Liver (tissue), 3 donors: ENCODE data around the gene SPATA46.

Source experiments
- CTCF ChIP-seq: fragments of 150-350 bp; IDR thresholded peaks from 2 replicates; pipeline ENCODE4 v1.5.1; 2017; ENCODE audit warnings: improper control_type of control experiment, low read depth, low read length; ENCODE audit not compliant: missing input control
- GABPA ChIP-seq, 2 donors: IDR thresholded peaks in 1 of 2; conservative IDR thresholded peaks in 1 of 2; 2 replicates each; pipeline ENCODE4 v1.6.1; 2016; ENCODE audit warnings: antibody characterized with exemption in 2 of 2, mild to moderate bottlenecking in 1 of 2, moderate library complexity in 1 of 2
- JUND ChIP-seq, 2 donors: IDR thresholded peaks; 2 replicates each; pipeline ENCODE4 v1.6.1; 2016; ENCODE audit warnings: antibody characterized with exemption in 2 of 2
- RAD21 ChIP-seq, 2 donors: IDR thresholded peaks; 2 replicates each; pipeline ENCODE4 v1.6.1; 2016; ENCODE audit warnings: antibody characterized with exemption in 2 of 2, mild to moderate bottlenecking in 2 of 2
- RXRA ChIP-seq, 2 donors: IDR thresholded peaks; 2 replicates each; pipeline ENCODE4 v1.6.1; 2017 to 2018; ENCODE audit warnings: antibody characterized with exemption in 2 of 2, mild to moderate bottlenecking in 1 of 2
- SP1 ChIP-seq: IDR thresholded peaks from 2 replicates; pipeline ENCODE4 v1.6.1; 2018; ENCODE audit warnings: antibody characterized with exemption, mild to moderate bottlenecking
- TAF1 ChIP-seq: conservative IDR thresholded peaks from 2 replicates; pipeline ENCODE4 v1.6.1; 2016; ENCODE audit warnings: antibody characterized with exemption, mild to moderate bottlenecking
- YY1 ChIP-seq: IDR thresholded peaks from 2 replicates; pipeline ENCODE4 v1.6.1; 2016; ENCODE audit warnings: antibody characterized with exemption, mild to moderate bottlenecking
- ZBTB33 ChIP-seq: IDR thresholded peaks from 2 replicates; pipeline ENCODE4 v1.6.1; 2016; ENCODE audit warnings: antibody characterized with exemption
- TF ChIP-seq, protein P1 (sequence below): IDR thresholded peaks from 2 replicates; pipeline ENCODE4 v1.6.1; 2016; ENCODE audit warnings: antibody characterized with exemption
- TF ChIP-seq, protein P2 (sequence below): IDR thresholded peaks from 2 replicates; pipeline ENCODE4 v1.6.1; 2016; ENCODE audit warnings: antibody characterized with exemption
- TF ChIP-seq, protein P3 (sequence below): IDR thresholded peaks from 2 replicates; pipeline ENCODE4 v1.6.1; 2016; ENCODE audit warnings: antibody characterized with exemption, mild to moderate bottlenecking
- donor health status: healthy.
- donor health status: healthy.

DNA sequence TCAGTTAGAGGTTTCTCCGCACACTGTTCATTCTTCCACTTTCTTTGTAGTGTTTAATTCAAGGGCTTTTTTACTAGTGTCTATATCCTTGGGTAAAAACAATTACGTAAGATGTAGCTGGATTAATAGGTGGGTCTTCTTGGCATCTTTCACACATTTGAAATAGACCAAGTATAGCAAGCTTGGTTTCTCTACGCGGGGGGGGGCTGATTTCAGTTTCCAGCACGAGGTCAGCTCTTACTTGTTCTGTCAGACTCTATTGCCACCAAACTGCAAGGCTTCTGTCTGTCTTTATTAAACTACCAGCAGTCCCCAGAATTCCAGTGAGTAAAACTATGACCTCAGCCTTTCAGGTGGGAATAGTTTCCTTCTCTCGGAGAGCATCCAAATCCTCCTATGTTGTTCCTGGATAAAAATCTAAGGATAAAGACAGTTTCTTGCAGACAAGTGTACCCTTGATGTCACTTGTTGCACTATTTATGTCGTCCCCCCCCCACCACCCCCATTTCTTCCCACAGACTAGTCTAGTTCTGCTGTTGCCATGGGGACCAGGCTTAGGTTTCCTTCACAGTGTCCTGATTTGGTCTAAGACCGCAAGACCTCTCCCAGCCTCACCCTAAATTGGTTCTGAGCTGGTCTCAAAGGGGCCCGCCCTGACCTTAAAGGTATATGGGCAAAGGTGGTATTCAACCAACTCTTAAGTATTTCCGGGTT, 17.0 kb downstream of the SPATA46 start:
- no peak for TF ChIP-seq CTCF
- TF ChIP-seq, protein P1, sequence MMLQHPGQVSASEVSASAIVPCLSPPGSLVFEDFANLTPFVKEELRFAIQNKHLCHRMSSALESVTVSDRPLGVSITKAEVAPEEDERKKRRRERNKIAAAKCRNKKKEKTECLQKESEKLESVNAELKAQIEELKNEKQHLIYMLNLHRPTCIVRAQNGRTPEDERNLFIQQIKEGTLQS = no peak
- no peak for TF ChIP-seq RXRA (IDR thresholded peaks at IDR 0.05)
- no peak for TF ChIP-seq RAD21 (IDR thresholded peaks at IDR 0.05)
- TF ChIP-seq ZBTB33 = no peak
- TF ChIP-seq, protein P2, sequence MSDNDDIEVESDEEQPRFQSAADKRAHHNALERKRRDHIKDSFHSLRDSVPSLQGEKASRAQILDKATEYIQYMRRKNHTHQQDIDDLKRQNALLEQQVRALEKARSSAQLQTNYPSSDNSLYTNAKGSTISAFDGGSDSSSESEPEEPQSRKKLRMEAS = no peak
- TF ChIP-seq TAF1 = no peak
- TF ChIP-seq GABPA (IDR thresholded peaks at IDR 0.05 in 1 of 2, conservative IDR thresholded peaks at IDR 0.05 in 1 of 2) = no peak
- TF ChIP-seq YY1 = no peak
- no peak for TF ChIP-seq JUND (IDR thresholded peaks at IDR 0.05)
- TF ChIP-seq SP1 = no peak
- TF ChIP-seq, protein P3, sequence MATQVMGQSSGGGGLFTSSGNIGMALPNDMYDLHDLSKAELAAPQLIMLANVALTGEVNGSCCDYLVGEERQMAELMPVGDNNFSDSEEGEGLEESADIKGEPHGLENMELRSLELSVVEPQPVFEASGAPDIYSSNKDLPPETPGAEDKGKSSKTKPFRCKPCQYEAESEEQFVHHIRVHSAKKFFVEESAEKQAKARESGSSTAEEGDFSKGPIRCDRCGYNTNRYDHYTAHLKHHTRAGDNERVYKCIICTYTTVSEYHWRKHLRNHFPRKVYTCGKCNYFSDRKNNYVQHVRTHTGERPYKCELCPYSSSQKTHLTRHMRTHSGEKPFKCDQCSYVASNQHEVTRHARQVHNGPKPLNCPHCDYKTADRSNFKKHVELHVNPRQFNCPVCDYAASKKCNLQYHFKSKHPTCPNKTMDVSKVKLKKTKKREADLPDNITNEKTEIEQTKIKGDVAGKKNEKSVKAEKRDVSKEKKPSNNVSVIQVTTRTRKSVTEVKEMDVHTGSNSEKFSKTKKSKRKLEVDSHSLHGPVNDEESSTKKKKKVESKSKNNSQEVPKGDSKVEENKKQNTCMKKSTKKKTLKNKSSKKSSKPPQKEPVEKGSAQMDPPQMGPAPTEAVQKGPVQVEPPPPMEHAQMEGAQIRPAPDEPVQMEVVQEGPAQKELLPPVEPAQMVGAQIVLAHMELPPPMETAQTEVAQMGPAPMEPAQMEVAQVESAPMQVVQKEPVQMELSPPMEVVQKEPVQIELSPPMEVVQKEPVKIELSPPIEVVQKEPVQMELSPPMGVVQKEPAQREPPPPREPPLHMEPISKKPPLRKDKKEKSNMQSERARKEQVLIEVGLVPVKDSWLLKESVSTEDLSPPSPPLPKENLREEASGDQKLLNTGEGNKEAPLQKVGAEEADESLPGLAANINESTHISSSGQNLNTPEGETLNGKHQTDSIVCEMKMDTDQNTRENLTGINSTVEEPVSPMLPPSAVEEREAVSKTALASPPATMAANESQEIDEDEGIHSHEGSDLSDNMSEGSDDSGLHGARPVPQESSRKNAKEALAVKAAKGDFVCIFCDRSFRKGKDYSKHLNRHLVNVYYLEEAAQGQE = no peak
